GM19238 (cell line): ENCODE data around the gene ZIK1.

Source experiments
- DNase-seq: peaks from one replicate; pipeline ENCODE4 v3.0.0; 2011; ENCODE audit warnings: low spot score; ENCODE audit not compliant: insufficient read length

The ZIK1 gene

DNA sequence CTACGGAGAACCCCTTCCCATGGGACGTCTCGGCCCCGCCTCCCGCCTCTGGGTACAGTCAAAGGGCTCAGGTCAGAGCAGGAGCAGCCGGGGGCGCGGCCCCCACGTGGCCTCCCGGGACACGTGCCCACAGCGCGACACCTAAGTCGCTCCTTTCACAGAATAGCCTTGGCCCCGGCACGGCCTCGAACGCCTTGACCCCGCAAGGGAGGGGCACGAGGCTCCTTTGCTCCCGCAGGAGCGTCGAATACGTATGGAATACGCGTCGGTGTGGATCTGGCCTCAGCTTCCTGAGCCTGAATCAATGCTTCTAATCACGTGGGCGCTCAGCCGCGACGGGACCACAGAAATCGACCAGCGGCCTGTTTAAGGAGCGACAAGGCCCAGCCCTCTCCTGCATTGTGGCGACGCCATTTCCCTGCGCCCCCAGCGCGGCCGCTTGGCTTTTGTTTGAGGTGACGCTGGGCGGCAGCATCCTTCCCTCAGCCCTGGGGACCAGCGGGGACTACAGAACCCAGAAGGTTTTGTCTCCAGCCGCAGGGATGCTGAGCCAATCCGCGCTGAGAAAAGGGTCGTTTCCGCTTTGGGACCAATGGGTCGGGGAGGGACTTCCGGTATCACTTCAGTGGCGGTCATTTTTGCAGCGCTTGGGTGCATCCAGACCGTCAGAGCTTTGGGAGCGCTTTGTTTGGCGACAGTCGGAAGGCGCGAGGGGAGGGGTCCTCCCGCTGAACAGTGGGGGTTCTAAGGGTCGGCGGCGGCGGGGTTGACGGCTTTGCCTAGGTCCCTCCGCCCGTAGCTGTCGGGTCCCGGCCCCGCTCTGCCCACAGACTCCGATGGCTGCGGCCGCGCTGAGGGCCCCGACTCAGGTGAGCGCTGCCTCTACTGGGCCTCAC lies at the start of gene ZIK1:
ZIK1 (plus strand) TSS at position 625 of the 896 bp plus-strand sequence; CDS start at position 837, 212 bp downstream.
- peak; percentile 96 for DNase-seq

DNA sequence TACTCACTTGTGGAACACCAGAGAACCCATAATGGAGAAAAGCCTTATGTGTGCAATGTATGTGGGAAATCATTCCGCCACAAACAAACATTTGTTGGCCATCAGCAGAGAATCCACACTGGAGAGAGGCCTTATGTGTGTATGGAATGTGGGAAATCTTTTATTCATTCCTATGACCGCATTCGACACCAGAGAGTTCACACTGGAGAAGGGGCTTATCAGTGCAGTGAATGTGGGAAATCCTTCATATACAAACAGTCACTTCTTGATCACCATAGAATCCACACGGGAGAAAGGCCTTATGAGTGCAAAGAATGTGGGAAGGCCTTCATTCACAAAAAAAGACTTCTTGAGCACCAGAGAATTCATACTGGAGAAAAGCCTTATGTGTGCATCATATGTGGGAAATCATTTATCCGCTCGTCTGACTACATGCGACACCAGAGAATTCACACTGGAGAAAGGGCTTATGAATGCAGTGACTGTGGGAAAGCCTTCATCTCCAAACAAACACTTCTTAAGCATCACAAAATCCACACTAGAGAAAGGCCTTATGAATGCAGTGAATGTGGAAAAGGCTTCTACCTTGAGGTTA lies 45.9 kb upstream of the ZIK1 start:
- DNase-seq = no peak

DNA sequence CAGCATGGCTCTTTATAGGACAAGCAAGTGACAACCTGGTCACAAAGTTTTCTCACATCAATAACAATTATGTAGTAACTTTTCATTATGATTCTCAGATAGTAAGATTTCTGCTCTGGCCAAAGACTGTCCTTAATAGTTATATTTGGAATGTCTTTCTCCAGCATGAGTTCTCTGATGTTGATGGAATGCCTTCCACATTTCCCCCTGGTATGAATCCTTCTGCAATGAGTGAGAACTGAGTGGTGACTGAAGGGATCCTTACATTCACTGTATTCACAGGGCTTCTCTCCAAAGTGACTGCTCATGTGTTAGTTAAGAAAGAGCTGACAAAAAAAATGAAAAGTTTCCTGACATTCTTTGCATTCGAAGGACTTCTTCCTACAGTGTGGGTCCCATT lies 37.4 kb upstream of the ZIK1 start:
- DNase-seq = no peak

DNA sequence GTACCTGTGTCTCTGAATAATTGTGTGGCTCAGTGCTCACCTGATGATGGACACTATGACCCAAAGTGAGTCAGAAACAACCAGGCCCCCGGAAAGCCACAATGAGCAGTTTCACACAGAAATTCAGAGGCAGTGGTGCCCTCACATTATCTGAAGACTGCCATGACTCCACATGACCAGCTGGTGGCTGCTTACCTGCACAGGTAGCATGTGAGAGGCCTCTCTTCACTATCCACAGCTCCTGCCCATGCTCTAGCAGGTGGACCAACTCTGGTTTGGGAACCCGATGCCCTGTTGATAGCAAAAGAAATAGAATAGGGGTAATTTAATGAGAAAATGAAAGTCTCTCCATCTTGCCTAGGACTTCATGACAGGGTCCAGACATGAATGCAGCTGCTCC lies 31.5 kb upstream of the ZIK1 start:
- DNase-seq = no peak

DNA sequence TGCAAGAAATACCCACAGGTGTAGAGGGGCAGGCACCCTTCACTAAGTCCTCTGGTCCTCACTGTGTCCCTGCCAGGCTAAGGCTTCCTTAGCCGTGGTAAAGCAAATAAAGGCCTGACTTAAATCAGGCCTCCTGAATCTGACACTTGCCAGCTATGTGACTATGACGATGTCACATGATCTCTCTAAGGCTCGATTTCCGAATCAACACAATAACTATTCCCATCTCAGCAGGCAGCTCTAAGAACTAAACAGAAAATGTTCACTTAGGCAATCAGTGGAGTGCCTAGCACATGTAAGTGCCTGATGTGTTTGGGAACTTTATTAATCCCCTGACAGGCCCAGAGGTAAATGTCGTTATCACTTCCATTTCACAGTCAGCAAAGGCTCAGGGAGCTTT lies 26.3 kb upstream of the ZIK1 start:
- no peak for DNase-seq

DNA sequence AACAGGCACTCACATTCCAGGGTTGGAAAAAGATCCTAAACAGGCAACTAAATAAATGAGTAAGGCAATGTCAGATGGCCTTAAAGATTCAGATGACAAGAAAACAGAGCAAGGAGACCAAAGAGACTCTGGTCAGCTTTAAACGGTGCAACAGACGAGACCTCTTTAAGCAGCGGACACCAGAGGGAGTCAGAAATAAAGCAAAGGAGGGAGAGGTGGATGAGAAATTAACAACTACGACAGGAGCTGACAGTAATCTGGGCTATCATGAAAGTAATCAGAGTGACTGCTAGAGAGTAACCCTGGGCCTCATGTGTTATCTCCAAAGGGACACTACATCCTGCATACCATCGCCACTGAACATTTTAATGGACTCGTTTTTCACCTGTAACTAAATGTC lies 25.4 kb upstream of the ZIK1 start:
- no peak for DNase-seq

DNA sequence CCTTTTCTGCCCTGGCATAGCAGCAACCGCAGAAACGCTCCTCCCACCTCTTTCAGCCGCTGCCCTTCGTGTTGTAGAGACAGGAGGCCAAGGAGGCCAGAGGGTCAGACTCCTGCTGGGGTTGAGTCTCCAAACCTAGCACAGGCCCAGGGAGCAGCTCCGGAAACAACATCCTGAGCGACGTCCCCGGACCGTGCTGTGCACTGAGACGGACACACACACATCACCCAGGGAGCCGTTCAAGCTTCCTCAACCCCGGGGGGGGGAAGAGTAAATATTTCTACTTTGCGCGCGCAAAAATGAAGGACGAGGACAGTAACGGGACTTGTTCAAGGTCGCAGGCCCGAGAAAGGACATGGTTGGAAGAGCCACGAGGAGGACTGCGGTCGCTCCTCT lies 24.9 kb upstream of the ZIK1 start:
- peak; percentile 25 for DNase-seq

DNA sequence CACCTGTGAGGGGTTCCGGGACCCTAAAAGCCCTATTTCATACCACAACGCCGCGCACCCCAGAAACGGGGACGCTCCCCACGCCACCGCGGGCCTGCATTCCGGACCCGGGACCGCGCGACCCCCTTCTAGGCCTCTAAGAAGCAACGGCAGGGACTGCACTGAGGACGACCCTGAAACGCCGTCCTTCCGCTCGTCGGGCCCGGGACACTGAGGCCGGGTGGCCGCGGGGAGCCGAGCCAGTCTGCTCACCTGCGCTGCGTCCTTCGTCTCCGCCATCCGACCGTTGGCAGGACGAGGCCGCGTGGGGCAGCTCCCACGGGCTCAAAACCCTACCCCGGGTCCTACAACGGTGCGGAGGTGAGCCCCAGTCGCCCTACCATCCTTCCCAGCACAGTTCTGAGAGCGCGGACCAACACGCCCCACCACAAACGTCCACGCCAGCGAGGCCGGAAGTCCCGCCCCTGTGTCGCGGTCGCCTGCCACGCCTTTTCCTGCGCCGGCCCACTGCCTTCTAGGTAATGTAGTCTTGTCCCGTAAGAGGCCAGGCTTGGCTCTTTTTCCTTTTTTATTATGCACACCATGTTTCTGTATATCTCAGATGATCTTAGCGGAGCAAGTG lies 24.4 kb upstream of the ZIK1 start, which contains the start of gene ZNF550:
ZNF550 (minus strand) TSS at position 460 of the 622 bp plus-strand sequence; CDS start at position 279, 181 bp downstream.
- peak; percentile 85 for DNase-seq

DNA sequence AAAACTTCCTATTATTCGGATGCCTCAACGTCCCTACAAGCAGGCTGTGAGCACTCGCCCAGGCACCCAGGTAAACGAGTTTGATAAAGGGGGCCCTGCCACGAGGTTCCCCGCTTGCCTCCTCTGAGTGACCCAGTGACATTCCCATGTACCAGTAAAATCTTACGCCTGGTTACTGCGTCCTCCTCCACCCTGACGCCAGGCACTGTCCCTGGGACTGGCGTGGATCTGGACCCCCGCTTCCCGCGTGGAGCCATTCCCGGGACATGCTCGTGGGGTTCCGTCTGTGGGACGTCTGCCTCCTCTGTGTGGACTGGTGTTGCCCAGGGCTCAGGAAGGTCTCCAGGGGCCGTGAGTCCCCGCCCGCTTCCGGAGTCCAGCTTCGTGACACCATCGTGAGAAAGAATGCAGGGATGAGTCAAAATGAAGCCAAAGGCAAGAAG lies 23.9 kb upstream of the ZIK1 start:
- DNase-seq = no peak

DNA sequence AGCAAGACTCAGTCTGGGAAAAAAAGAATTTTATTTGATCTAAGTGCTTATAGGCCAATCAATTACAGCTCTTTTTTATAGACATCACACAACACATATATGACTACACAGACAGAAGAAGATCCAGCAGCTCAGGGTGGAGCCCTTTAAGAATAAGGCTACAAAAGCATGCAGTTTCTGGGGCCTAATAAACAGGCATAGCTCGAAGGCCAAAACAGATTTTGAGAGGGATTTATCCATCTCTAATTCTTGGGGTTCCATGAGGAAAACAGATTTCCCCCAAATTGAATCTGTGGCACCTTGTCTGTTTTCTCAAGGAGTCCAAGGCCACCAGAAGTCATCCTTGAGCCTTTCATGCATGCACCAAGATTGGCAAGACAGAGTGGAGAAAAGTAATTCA lies 20.4 kb upstream of the ZIK1 start:
- DNase-seq = no peak

DNA sequence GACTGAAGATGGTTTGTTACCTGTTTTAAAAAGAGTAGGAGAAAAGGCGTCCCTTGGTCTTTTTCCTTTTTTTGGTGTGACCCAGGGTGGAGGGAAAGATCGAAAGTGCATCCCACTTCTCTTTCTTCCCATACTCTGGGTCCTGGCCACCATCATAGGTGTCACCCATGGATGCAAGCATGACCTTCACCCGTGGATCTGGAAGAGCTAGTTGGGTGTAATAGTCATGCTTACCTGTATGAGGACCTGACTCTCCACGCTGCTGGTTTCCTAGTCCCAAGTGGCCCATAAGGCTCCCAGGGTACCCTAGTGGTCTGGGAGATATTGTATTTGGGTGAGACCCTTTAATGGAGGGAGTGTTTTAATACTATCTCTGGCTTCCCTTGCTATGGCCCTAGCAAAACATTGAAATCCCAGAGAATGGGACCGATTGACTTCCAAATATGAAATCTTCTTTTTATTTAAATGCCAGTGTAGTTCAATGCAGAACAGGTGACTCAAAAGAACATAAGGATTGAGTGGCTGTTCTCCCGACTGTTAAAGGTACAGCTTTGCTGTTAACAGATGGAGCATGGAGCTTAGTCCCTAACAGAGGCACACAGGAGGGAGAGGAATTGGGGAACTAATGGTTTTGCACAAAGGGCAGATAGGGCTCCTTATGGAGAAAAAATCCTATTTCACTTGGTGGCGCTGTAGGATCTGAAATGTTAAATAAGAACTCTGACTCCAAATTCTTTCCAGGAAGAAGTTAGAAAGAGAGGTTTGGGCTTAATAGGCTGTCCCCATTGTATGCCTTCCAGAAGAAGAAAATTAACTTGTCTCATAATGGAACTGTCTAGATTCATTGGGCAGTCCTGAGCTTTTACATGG lies 17.3 kb upstream of the ZIK1 start:
- DNase-seq = no peak

DNA sequence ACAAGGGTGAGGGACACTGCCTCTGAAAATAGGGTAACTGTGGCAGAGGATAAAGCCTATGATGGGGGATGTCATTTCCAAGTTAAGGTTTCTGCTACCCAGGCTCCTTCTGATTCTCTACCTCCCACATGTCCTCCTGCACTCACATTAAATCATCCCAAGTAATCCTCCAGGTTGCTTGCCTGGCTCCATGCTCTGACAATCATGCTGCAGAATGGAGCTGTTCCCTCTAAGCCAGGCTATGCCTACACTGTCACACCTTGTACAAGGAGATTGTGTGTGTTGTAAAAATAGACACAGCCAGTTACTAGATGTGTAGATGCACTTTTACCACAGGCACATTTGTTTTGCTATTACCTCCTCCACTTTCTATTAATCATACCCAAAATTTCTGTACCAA lies 13.2 kb upstream of the ZIK1 start:
- no peak for DNase-seq

DNA sequence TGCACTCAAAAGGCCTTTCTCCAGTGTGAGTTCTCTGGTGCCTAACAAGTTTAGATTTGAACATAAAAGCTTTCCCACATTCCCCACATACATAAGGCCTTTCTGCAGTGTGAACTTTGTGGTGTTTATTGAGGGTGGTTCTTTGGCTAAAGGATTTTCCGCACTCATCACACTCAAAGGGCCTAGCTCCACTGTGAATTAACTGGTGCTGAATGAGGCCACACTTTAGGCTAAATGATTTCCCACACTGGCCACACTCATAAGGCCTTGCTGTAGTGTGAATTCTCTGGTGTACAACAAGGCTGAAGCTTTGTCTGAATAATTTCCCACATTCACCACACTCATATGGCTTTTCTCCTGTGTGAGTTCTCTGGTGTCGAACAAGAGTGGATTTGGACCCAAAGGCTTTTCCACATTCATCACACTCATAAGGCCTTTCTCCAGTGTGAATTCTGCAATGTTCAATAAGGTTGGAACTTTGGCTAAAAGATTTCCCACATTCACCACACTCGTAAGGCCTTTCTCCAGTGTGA lies 11.5 kb upstream of the ZIK1 start:
- DNase-seq = no peak

DNA sequence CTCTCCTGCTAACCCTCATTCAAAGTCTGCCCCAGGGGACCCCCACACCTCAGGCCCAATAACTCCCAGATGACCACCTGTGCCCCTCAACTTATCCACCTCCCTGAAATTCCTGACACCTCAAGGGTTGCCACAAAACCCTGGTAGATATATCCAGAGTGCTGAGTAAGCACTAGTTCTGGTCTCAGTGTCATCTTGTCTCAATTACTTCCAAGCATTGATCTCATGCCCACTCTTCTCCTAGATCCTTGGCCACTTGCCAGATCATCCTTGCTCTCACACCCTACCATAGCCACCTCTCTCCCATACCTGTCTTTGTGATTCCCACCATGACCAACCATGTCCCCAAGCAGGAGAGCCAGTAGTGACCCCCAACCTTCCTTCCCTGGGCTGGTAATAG lies 7.3 kb upstream of the ZIK1 start:
- no peak for DNase-seq

DNA sequence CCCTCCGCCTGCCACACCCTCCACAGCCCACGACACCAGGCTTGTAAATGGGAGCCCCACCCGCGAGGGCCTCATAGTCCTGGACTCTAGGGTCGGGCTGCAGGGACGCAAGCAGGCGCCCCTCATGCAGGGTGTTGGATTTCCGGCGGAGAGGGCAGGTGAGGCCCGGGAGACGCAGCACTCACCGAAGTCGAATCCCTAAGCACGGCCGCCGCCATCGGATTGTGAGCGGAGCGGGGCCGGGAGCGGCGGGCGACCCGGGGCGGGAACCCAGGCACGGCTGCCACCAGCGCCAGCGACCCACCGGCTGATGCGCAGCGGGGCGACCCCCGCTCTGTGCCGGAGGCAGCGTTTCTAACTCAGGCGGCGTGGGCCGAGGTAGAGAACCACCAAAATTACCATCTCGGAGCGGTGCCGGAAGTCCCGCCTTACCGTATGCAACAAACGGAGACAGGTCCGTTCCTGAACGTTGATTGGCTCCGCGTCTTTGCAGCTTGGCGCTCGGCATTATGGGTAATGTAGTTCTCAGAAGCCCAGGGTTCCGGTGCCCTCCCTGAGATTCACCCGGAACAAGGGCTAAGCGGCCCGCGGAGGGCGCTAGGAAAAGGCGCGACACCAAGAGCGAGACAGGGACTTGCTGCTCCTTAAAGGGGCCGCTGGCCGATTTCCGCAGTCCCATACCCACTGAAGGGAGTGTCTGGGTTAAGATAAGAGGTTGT lies 5.3 kb upstream of the ZIK1 start, which contains the start of gene ZNF416:
ZNF416 (minus strand) TSS at position 425 of the 719 bp plus-strand sequence; CDS start at position 218, 207 bp downstream.
- DNase-seq = peak; percentile 90

DNA sequence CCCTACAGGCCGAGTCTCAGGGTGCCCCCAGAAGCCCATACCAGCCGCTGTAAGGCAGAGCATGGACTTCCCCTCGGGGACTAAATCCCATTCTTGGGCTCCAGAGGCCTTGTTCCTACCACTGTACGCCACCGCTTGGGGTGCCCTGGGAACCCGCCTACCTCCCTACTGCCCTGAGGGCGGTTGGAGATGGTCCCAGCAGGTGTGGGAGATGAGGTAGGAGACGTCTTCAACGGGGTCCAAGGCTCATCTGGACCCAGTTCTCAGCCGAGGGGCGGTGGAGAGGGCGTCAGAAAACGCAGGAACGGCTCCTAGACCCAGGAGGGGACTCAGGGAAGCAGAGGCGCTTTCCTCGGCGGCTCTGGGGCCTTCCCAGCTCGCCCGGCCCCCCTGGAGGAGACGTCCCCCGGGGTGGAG lies 833 bp upstream of the ZIK1 start:
- no peak for DNase-seq

DNA sequence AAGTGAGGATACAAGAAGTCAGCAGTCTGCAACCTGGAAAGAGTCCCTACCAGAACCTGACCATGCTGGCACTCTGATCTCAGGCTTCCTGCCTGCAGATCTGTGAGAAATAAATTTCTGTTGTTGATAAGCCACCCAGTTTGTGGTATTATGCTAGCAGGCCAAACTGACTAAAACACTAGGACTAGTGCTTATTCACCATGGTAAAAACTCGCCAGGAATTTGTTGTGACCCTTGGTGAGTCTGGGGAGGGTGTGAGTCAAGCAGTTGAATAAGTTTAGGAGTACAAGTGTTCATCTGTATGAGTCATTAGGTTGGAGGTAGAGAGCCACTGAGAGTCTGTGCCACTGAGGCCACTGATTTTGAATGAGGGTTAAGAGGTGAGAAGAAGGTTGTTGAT lies 3.6 kb downstream of the ZIK1 start:
- DNase-seq = no peak

DNA sequence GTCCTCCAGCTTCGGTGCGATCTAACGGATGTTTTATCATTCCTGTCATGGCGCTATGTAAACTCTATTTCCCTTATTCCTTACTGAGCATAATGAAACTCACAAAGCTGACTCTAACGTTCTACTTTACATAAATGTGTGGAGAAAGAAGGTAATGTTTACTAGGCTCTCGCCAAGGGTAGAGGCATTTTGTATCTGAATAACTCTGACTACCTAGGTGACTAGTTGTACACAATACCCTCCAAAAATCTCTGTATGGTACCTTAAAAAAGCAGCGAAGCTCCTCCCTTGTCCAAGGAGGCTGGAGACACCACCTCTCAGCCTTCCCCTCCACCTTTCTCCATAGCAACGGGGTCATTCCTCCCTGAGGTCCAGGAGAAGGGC lies 15.4 kb downstream of the ZIK1 start:
- no peak for DNase-seq

DNA sequence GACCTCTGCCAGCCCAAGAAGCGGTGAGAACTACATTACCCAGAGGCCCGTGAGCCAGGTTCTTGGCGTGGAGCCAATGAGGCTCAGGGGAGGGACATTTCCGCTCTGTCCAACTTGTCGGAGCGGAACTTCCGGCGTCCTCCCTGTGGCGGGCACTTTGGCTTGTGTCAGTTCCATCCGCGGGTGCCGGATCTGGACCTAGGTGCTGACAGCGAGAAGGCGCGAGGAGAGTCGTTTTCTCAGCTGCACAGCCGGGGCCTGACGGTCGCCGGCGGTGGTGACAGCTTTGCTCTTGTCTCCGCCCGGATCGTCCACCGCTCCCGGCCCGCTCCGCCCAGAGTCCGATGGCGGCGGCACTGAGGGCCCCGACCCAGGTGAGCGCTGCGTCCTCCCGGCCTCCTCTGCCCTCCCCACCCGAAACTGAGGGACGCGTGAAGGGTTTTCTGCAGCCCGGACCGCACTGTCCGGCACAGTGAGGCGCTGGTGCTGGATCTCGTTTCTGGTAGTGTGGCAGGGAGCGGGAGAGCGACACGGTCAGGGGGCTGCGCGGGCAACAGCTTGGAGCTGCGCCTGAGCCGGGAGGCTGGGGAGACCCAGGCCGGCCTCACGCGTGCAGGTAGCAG lies 15.9 kb downstream of the ZIK1 start, which contains the start of gene ZNF530:
ZNF530 (plus strand) TSS at position 125 of the 623 bp plus-strand sequence. CDS start 4,461 bp downstream, outside the sequence.
- peak; percentile 83 for DNase-seq

DNA sequence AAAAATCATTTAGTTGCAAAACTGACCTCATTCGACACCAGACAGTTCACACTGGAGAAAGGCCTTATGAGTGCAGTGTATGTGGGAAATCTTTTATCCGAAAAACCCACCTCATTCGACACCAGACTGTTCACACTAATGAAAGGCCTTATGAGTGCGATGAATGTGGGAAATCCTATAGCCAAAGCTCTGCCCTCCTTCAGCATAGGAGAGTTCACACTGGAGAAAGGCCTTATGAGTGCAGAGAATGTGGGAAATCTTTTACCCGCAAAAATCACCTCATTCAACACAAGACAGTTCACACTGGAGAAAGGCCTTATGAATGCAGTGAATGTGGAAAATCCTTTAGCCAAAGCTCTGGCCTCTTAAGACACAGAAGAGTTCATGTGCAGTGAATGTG lies 23.0 kb downstream of the ZIK1 start:
- no peak for DNase-seq
